Hepatocyte (in vitro differentiated cells): Measurements from ENCODE around the gene RAB11FIP2. TPM values are rescaled to one million over a fixed set of nuclear protein-coding genes. Genes with fewer than 3 reads are reported as not detected.
A peak's percentile ranks its signal among the peaks of the same experiment; 100 is the strongest.

Source experiments
- DNase-seq: peaks from one replicate; pipeline ENCODE4 v3.0.0-alpha.2; 2016; ENCODE audit warnings: low spot score
- H2AFZ ChIP-seq: fragments of 200-600 bp; sonication (generic); 2 replicates; pipeline ENCODE4 v1.6.0; 2016; ENCODE audit warnings: antibody characterized with exemption, mild to moderate bottlenecking
- H3K27ac ChIP-seq: fragments of 200-600 bp; sonication (generic); 2 replicates; pipeline ENCODE4 v1.5.1; 2016; ENCODE audit warnings: mild to moderate bottlenecking
- H3K27me3 ChIP-seq: fragments of 200-600 bp; sonication (generic); 2 replicates; pipeline ENCODE4 v1.6.1; 2016
- H3K36me3 ChIP-seq: fragments of 200-600 bp; sonication (generic); replicated peaks from 2 replicates; pipeline ENCODE4 v1.5.1; 2016; ENCODE audit warnings: low read depth; ENCODE audit not compliant: insufficient read depth
- H3K4me1 ChIP-seq: fragments of 200-600 bp; sonication (generic); 2 replicates; pipeline ENCODE4 v1.5.1; 2016; ENCODE audit warnings: mild to moderate bottlenecking, moderate library complexity; ENCODE audit not compliant: insufficient read depth
- H3K4me2 ChIP-seq: fragments of 200-600 bp; sonication (generic); 2 replicates; pipeline ENCODE4 v1.6.0; 2016
- H3K4me3 ChIP-seq: fragments of 200-600 bp; sonication (generic); 2 replicates; pipeline ENCODE4 v1.5.1; 2016; ENCODE audit warnings: mild to moderate bottlenecking
- H3K79me2 ChIP-seq: fragments of 200-600 bp; sonication (generic); 2 replicates; pipeline ENCODE4 v1.6.0; 2017; ENCODE audit warnings: mild to moderate bottlenecking
- H3K9me2 ChIP-seq: fragments of 200-600 bp; sonication (generic); replicated peaks from 2 replicates; pipeline ENCODE4 v1.6.0; 2017; ENCODE audit warnings: mild to moderate bottlenecking; ENCODE audit not compliant: insufficient read depth
- H3K9me3 ChIP-seq: fragments of 200-600 bp; sonication (generic); 2 replicates; pipeline ENCODE4 v1.5.1; 2016; ENCODE audit warnings: low read depth, mild to moderate bottlenecking
- H4K20me1 ChIP-seq: fragments of 200-600 bp; sonication (generic); 2 replicates; pipeline ENCODE4 v1.6.0; 2016; ENCODE audit warnings: mild to moderate bottlenecking; ENCODE audit not compliant: insufficient read depth, poor library complexity, severe bottlenecking
- CTCF ChIP-seq: fragments of 200-600 bp; sonication (generic); IDR thresholded peaks from 2 replicates; pipeline ENCODE4 v1.5.1; 2016; ENCODE audit warnings: antibody characterized with exemption, mild to moderate bottlenecking; ENCODE audit not compliant: poor library complexity
- EZH2 ChIP-seq: fragments of 200-600 bp; sonication (generic); IDR thresholded peaks from 2 replicates; pipeline ENCODE4 v1.6.1; 2016; ENCODE audit warnings: antibody characterized with exemption, mild to moderate bottlenecking, borderline replicate concordance
- EZH2phosphoT487 ChIP-seq: fragments of 200-600 bp; sonication (generic); IDR thresholded peaks from one replicate; pipeline ENCODE4 v1.6.1; 2018; ENCODE audit warnings: antibody characterized with exemption, mild to moderate bottlenecking, low read depth, moderate library complexity; ENCODE audit not compliant: unreplicated experiment, severe bottlenecking
- WGBS: methylation state at CpG from one replicate; pipeline ENCODE4 v1.1.6; 2016; ENCODE audit warnings: low lambda C conversion rate; ENCODE audit errors: missing lambda C conversion rate; 5-methylcytosine and 5-hydroxymethylcytosine counted together
- polyA plus RNA-seq: library from polyadenylated mRNA; unstranded; fragments of >200 nt; fragmentation: Nextera tagmentation; extraction: Ambion mirVana; gene quantifications from 2 replicates; pipeline ENCODE4 v1.2.1, GENCODE V29; 2016
- total RNA-seq: library from RNA; depleted of rRNA; stranded (reverse); fragments of >200 nt; gene quantifications from 2 replicates; pipeline ENCODE4 v1.2.3, GENCODE V29; 2014

The RAB11FIP2 gene
- 32.5 and 38.4 TPM in 2 replicates for total RNA-seq
- 9.7 and 14.4 TPM in 2 replicates for polyA plus RNA-seq

GRCh38 chr10:118046395-118047156 lies at the start of gene RAB11FIP2:
Gene RAB11FIP2 (minus strand): TSS chr10:118046941. CDS start chr10:118046163, 778 bp downstream.
- Histone ChIP-seq H4K20me1 (peaks cover 3% of the 10 kb centered on the region), H3K9me3 (no peaks in the 10 kb centered on the region), H3K36me3 (no peaks in the 10 kb centered on the region), H3K4me3 (peak within 1 kb of the TSS; percentile 76), H3K27me3 (no peaks in the 10 kb centered on the region), H3K4me1 (peaks cover 15% of the 10 kb centered on the region), H3K9me2 (no peaks in the 10 kb centered on the region), H3K79me2 (peaks cover 43% of the 10 kb centered on the region), H2AFZ (peak within 1 kb of the TSS; percentile 100), H3K27ac (peak within 1 kb of the TSS; percentile 97), H3K4me2 (peak within 1 kb of the TSS; percentile 92)
- DNase-seq: peak; percentile 96
- TF ChIP-seq EZH2: no peak
- TF ChIP-seq CTCF: peak; percentile 24
- under 1% methylated on average over 28 of the region's 83 CpGs for WGBS

GRCh38 chr10:118096022-118096421 lies 49.3 kb upstream of the RAB11FIP2 start:
- no peak for DNase-seq
- no peaks in the 10 kb centered on the region for H3K27me3 ChIP-seq
- H2AFZ ChIP-seq: no peak overlapping the region
- H3K79me2 ChIP-seq: no peaks in the 10 kb centered on the region
- no peak overlapping the region for H3K4me3 ChIP-seq
- H3K4me2 ChIP-seq: no peak overlapping the region
- H3K4me1 ChIP-seq: no peaks in the 10 kb centered on the region
- WGBS: 54% methylated on average over 1 of the region's 1 CpG
- TF ChIP-seq CTCF (no peak), EZH2 (no peak), EZH2phosphoT487 (no peak)
- H3K9me2 ChIP-seq: no peaks in the 10 kb centered on the region
- no peak overlapping the region for H3K27ac ChIP-seq
- no peaks in the 10 kb centered on the region for H3K36me3 ChIP-seq
- no peaks in the 10 kb centered on the region for H3K9me3 ChIP-seq
- no peaks in the 10 kb centered on the region for H4K20me1 ChIP-seq

GRCh38 chr10:118092209-118092608 lies 45.5 kb upstream of the RAB11FIP2 start:
- Histone ChIP-seq H3K27me3 (no peaks in the 10 kb centered on the region), H3K4me2 (no peak overlapping the region), H3K36me3 (no peaks in the 10 kb centered on the region), H3K4me1 (no peaks in the 10 kb centered on the region), H3K4me3 (no peak overlapping the region), H2AFZ (no peak overlapping the region), H3K9me3 (no peaks in the 10 kb centered on the region), H4K20me1 (no peaks in the 10 kb centered on the region), H3K27ac (no peak overlapping the region), H3K79me2 (no peaks in the 10 kb centered on the region), H3K9me2 (no peaks in the 10 kb centered on the region)
- TF ChIP-seq CTCF (no peak), EZH2 (no peak), EZH2phosphoT487 (no peak)
- WGBS: 96% methylated on average over 1 of the region's 1 CpG
- no peak for DNase-seq
